Smooth muscle cell (in vitro differentiated cells): ENCODE measurements around the gene CXCL5. TPM values are rescaled to one million over a fixed set of nuclear protein-coding genes. Genes with fewer than 3 reads are reported as not detected.

Experiments used
- DNase-seq: peaks from one replicate; lab custom pipeline; 2025; ENCODE audit not compliant: unreplicated experiment; lab: John Stamatoyannopoulos, UW
- H2AFZ ChIP-seq: fragments of 200-600 bp; sonication (generic); 2 replicates; pipeline ENCODE4 v1.6.0; 2016; ENCODE audit warnings: antibody characterized with exemption, low read depth, mild to moderate bottlenecking
- H3F3A ChIP-seq: fragments of 200-600 bp; sonication (generic); 2 replicates; pipeline ENCODE4 v1.6.0; 2017; ENCODE audit warnings: antibody characterized with exemption, low read depth
- H3K27ac ChIP-seq: fragments of 200-600 bp; sonication (generic); 2 replicates; pipeline ENCODE4 v1.5.1; 2016; ENCODE audit warnings: low read depth, mild to moderate bottlenecking
- H3K27me3 ChIP-seq: fragments of 200-600 bp; sonication (generic); 2 replicates; pipeline ENCODE4 v1.6.1; 2016; ENCODE audit warnings: low read depth, mild to moderate bottlenecking
- H3K36me3 ChIP-seq: fragments of 200-600 bp; sonication (generic); 2 replicates; pipeline ENCODE4 v1.5.1; 2016; ENCODE audit warnings: low read depth
- H3K4me1 ChIP-seq: fragments of 200-600 bp; sonication (generic); 2 replicates; pipeline ENCODE4 v1.5.1; 2016; ENCODE audit warnings: low read depth
- H3K4me2 ChIP-seq: fragments of 200-600 bp; sonication (generic); 2 replicates; pipeline ENCODE4 v1.6.0; 2016; ENCODE audit warnings: mild to moderate bottlenecking
- H3K4me3 ChIP-seq: fragments of 200-600 bp; sonication (generic); 2 replicates; pipeline ENCODE4 v1.5.1; 2016; ENCODE audit warnings: mild to moderate bottlenecking
- H3K79me2 ChIP-seq: fragments of 200-600 bp; sonication (generic); 2 replicates; pipeline ENCODE4 v1.6.0; 2016; ENCODE audit warnings: low read depth, mild to moderate bottlenecking
- H3K9ac ChIP-seq: fragments of 200-600 bp; sonication (generic); 2 replicates; pipeline ENCODE4 v1.6.0; 2016; ENCODE audit warnings: low read depth
- H3K9me3 ChIP-seq: fragments of 200-600 bp; sonication (generic); replicated peaks from 2 replicates; pipeline ENCODE4 v1.5.1; 2016; ENCODE audit warnings: low read depth
- H4K20me1 ChIP-seq: fragments of 200-600 bp; sonication (generic); 2 replicates; pipeline ENCODE4 v1.6.0; 2016; ENCODE audit warnings: low read depth
- WGBS: methylation state at CpG from one replicate; pipeline ENCODE4 v1.1.7; 2016; ENCODE audit warnings: low lambda C conversion rate; 5-methylcytosine and 5-hydroxymethylcytosine counted together
- polyA plus RNA-seq: library from polyadenylated mRNA; unstranded; fragments of >200 nt; fragmentation: Nextera tagmentation; extraction: Ambion mirVana; gene quantifications from 2 replicates; pipeline ENCODE4 v1.2.1, GENCODE V29; 2016
- total RNA-seq: library from RNA; depleted of rRNA; stranded (reverse); fragments of >200 nt; gene quantifications from 2 replicates; pipeline ENCODE4 v1.2.3, GENCODE V29; 2014
- TF ChIP-seq, protein P1 (sequence below): fragments of 200-600 bp; sonication (generic); IDR thresholded peaks from 2 replicates; pipeline ENCODE4 v1.5.1; 2017; ENCODE audit warnings: borderline replicate concordance, mild to moderate bottlenecking, antibody characterized with exemption; ENCODE audit not compliant: insufficient read depth, poor library complexity, severe bottlenecking

The CXCL5 gene
- total and polyA plus RNA-seq, 2 experiments from 2014 or later = 3.7 to 4.2 TPM

DNA sequence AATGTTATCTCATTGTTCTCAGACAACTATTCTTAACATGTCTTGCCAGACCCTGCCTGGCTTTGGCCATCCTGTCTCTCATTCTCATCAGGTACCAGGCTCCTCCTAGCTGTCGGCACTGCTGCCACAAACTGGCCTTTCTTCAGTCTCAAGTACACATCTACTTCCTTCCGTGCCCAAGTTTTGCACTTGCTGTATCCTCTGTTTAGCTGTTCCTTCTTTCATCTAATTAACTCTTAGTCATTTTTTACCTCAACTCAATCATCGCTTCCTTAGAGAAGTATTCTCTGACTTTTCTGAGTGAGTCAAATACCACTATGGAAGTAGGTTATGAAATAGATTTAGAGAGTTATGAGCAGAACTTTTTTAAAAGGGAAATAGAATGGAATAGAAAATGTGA is 20.3 kb upstream of the CXCL5 start:
- DNase-seq = no peak
- no peaks in the 10 kb centered on the region for H3F3A ChIP-seq
- H3K4me1 ChIP-seq = no peaks in the 10 kb centered on the region
- no peaks in the 10 kb centered on the region for H3K79me2 ChIP-seq
- H4K20me1 ChIP-seq = no peaks in the 10 kb centered on the region
- no peaks in the 10 kb centered on the region for H3K36me3 ChIP-seq
- no peak overlapping the region for H2AFZ ChIP-seq
- no peak overlapping the region for H3K4me3 ChIP-seq
- no peak overlapping the region for H3K4me2 ChIP-seq
- H3K9me3 ChIP-seq = no peaks in the 10 kb centered on the region
- H3K9ac ChIP-seq = no peak overlapping the region
- TF ChIP-seq, protein P1, sequence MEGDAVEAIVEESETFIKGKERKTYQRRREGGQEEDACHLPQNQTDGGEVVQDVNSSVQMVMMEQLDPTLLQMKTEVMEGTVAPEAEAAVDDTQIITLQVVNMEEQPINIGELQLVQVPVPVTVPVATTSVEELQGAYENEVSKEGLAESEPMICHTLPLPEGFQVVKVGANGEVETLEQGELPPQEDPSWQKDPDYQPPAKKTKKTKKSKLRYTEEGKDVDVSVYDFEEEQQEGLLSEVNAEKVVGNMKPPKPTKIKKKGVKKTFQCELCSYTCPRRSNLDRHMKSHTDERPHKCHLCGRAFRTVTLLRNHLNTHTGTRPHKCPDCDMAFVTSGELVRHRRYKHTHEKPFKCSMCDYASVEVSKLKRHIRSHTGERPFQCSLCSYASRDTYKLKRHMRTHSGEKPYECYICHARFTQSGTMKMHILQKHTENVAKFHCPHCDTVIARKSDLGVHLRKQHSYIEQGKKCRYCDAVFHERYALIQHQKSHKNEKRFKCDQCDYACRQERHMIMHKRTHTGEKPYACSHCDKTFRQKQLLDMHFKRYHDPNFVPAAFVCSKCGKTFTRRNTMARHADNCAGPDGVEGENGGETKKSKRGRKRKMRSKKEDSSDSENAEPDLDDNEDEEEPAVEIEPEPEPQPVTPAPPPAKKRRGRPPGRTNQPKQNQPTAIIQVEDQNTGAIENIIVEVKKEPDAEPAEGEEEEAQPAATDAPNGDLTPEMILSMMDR = no peak
- H3K27ac ChIP-seq = no peak overlapping the region
- 88% methylated on average over 3 of the region's 3 CpGs for WGBS
- no peaks in the 10 kb centered on the region for H3K27me3 ChIP-seq

DNA sequence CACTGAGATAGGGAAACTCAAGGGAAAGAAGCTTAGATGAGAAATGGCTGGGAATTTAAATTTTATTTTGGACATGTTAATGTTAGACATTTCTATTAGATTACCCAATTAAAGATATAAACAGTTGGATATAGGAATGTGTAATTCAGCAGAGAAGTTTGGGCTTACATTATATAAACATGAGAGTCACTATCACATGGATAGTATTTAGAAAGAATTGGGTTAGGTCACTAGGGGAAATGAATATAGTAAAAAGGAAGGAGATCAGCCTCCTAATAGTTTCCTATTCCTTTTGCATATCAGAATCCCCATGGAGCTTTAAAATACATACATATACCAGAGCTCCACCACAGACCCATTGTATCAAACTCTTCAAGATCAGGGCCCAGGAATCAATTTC is 19.6 kb upstream of the CXCL5 start:
- Histone ChIP-seq H3K9ac (no peak overlapping the region), H3K9me3 (no peaks in the 10 kb centered on the region), H3F3A (no peaks in the 10 kb centered on the region), H3K79me2 (no peaks in the 10 kb centered on the region), H3K36me3 (no peaks in the 10 kb centered on the region), H3K4me3 (no peak overlapping the region), H3K27me3 (no peaks in the 10 kb centered on the region), H3K4me2 (no peak overlapping the region), H3K4me1 (no peaks in the 10 kb centered on the region), H4K20me1 (no peaks in the 10 kb centered on the region), H2AFZ (no peak overlapping the region), H3K27ac (no peak overlapping the region)
- DNase-seq = no peak
- TF ChIP-seq, protein P1 = no peak

DNA sequence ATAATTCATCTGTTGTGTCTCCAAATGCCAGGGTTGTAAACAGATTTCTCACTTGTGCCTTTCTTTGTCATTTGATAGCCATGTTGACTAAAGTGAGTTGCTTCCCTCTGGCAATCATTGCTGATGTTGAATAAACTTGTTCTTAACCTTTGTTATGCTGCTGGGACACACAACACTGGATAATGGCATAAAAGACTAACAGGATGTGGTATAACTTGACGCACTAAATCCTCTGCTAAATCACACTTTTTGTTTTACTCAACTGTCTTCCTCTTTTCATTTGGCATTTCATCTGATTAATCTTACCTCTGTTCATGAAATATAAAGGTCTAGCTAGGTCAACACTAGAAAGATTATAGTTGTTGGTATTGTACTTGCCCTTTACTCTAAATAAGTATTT is 17.6 kb upstream of the CXCL5 start:
- Histone ChIP-seq H3K79me2 (no peaks in the 10 kb centered on the region), H3K9ac (no peak overlapping the region), H3F3A (no peaks in the 10 kb centered on the region), H4K20me1 (no peaks in the 10 kb centered on the region), H3K4me2 (no peak overlapping the region), H3K27me3 (no peaks in the 10 kb centered on the region), H3K4me3 (no peak overlapping the region), H2AFZ (no peak overlapping the region), H3K9me3 (no peaks in the 10 kb centered on the region), H3K27ac (no peak overlapping the region), H3K4me1 (no peaks in the 10 kb centered on the region), H3K36me3 (no peaks in the 10 kb centered on the region)
- no peak for DNase-seq
- WGBS = 80% methylated on average over 1 of the region's 1 CpG
- TF ChIP-seq, protein P1 = no peak

DNA sequence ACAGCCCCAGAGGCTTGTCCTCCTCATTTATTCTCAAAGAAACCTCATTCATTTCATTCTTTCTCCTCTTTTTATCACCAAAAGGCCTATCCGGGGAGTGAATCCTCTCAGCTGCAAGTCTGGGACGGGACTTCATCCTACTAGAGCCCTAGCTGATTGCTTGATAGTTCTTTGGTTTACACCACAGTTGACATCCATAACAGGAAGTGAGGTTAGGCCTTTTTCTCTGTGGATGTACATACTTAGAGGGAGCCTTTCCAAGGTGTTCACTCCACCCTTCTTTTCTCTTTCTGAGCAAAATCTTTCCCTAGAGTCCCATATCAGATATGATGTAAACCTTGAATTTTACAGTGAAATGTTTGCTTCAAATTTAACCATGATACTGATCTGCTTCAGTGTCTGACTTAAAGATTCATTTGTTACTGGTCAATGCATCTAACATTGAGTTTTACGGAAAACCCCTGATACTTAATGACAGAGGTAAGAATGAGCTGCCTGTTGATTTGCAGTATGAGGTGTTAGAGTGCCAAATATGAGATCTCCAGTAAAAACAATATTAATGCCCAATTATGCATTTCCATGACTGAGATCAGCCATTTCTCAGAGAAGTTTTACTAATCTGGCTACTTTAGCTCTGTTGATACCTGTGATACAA is 16.8 kb upstream of the CXCL5 start:
- H3K27ac ChIP-seq = no peak overlapping the region
- no peak overlapping the region for H3K4me3 ChIP-seq
- H2AFZ ChIP-seq = no peak overlapping the region
- TF ChIP-seq, protein P1 = no peak
- WGBS = 92% methylated on average over 3 of the region's 3 CpGs
- H3K36me3 ChIP-seq = no peaks in the 10 kb centered on the region
- no peak for DNase-seq
- no peaks in the 10 kb centered on the region for H3K9me3 ChIP-seq
- H3K4me1 ChIP-seq = no peaks in the 10 kb centered on the region
- H3K4me2 ChIP-seq = no peak overlapping the region
- H4K20me1 ChIP-seq = no peaks in the 10 kb centered on the region
- H3K27me3 ChIP-seq = no peaks in the 10 kb centered on the region
- H3K79me2 ChIP-seq = no peaks in the 10 kb centered on the region
- no peak overlapping the region for H3K9ac ChIP-seq
- H3F3A ChIP-seq = no peaks in the 10 kb centered on the region
